ENCODE measurements around the gene LRFN2. TPM values are rescaled to one million over a fixed set of nuclear protein-coding genes. Genes with fewer than 3 reads are reported as not detected.

LRFN2 gene
- total and polyA plus RNA-seq, 2 donors (not counting 1 experiment from before 2014, with no cell fraction given) = not detected

- H3K4me3 Mint-ChIP-seq = no peak overlapping the region
- H3K9me3 Mint-ChIP-seq (ENCODE audit: insufficient read depth) = no peaks in the 10 kb centered on the region
- no peaks in the 10 kb centered on the region for H4K20me1 ChIP-seq (ENCODE audit: control insufficient read depth, insufficient read depth, low read length, poor library complexity, severe bottlenecking)
- no peak overlapping the region for H3K9ac ChIP-seq (ENCODE audit: low read length)
- ATAC-seq (ENCODE audit: low read depth) (no peak), DNase-seq (no peak)
- CTCF ChIA-PET = no interaction called here
- H3K4me1 ChIP-seq (ENCODE audit: control insufficient read depth in 2 of 2, insufficient read depth in 2 of 2, low read length in 2 of 2) = no peaks in the 10 kb centered on the region
- TF ChIP-seq CTCF (IDR thresholded peaks at IDR 0.05) = no peak
- no peak for TF ChIP-seq EZH2 (IDR thresholded peaks at IDR 0.05; ENCODE audit: borderline replicate concordance, insufficient read depth, low read depth, low read length, poor library complexity, severe bottlenecking)
- H3K9me3 ChIP-seq (ENCODE audit: control extremely low read depth in 1 of 3, control insufficient read depth in 2 of 3, insufficient read depth in 1 of 3, low read length in 2 of 3) = peaks cover 0 to 2% (median 0%) of the 10 kb centered on the region in 3 donors
- no peak overlapping the region for H3K27ac ChIP-seq (ENCODE audit: low read length in 2 of 2)
- WGBS (ENCODE audit: insufficient coverage) = 92% methylated on average over 7 of the region's 7 CpGs
- H2AFZ ChIP-seq (ENCODE audit: insufficient read depth, low read depth, low read length, poor library complexity, severe bottlenecking) = no peak overlapping the region
- no peaks in the 10 kb centered on the region for H3K36me3 ChIP-seq (replicated peaks in 1 of 2; ENCODE audit: control extremely low read depth in 1 of 2, control insufficient read depth in 1 of 2, extremely low read depth in 1 of 2, insufficient read depth in 2 of 2, low read length in 1 of 2)
- intact Hi-C loops (cut with micrococcal nuclease) = no loop called here
- H3K27me3 Mint-ChIP-seq = no peaks in the 10 kb centered on the region
- H3K27me3 ChIP-seq (replicated peaks in 1 of 4; ENCODE audit: control extremely low read depth in 1 of 4, control insufficient read depth in 3 of 4, insufficient read depth in 4 of 4, low read length in 3 of 4) = no peaks in the 10 kb centered on the region
- no peaks in the 10 kb centered on the region for H3K79me2 ChIP-seq (ENCODE audit: control insufficient read depth, insufficient read depth, low read length)
- POLR2A ChIA-PET = no interaction called here
- no peaks in the 10 kb centered on the region for H3K4me1 Mint-ChIP-seq
- H3K4me2 ChIP-seq (replicated peaks; ENCODE audit: low read depth, low read length, poor library complexity, severe bottlenecking) = no peak overlapping the region
- H3K4me3 ChIP-seq (ENCODE audit: control extremely low read depth in 1 of 5, extremely low read depth in 1 of 5, insufficient read depth in 1 of 5, low read depth in 2 of 5, low read length in 4 of 5) = no peak overlapping the region
- no peak overlapping the region for H3K27ac Mint-ChIP-seq
Measured at GRCh38 chr6:40406175-40406574, 181.0 kb downstream of the LRFN2 start.

GRCh38 chr6:40400738-40401137 lies 186.4 kb downstream of the LRFN2 start:
- no peaks in the 10 kb centered on the region for H3K4me1 ChIP-seq (ENCODE audit: control insufficient read depth in 2 of 2, insufficient read depth in 2 of 2, low read length in 2 of 2)
- H3K79me2 ChIP-seq (ENCODE audit: control insufficient read depth, insufficient read depth, low read length) = no peaks in the 10 kb centered on the region
- Mint-ChIP-seq H3K9me3 (ENCODE audit: insufficient read depth) (no peaks in the 10 kb centered on the region), H3K4me3 (no peak overlapping the region), H3K4me1 (no peaks in the 10 kb centered on the region), H3K27ac (no peak overlapping the region), H3K27me3 (no peaks in the 10 kb centered on the region)
- DNase-seq (no peak), ATAC-seq (ENCODE audit: low read depth) (no peak)
- no peak overlapping the region for H3K4me2 ChIP-seq (replicated peaks; ENCODE audit: low read depth, low read length, poor library complexity, severe bottlenecking)
- no peak overlapping the region for H2AFZ ChIP-seq (ENCODE audit: insufficient read depth, low read depth, low read length, poor library complexity, severe bottlenecking)
- POLR2A ChIA-PET = no interaction called here
- no peaks in the 10 kb centered on the region for H3K27me3 ChIP-seq (replicated peaks in 1 of 4; ENCODE audit: control extremely low read depth in 1 of 4, control insufficient read depth in 3 of 4, insufficient read depth in 4 of 4, low read length in 3 of 4)
- TF ChIP-seq CTCF (IDR thresholded peaks at IDR 0.05) = no peak
- TF ChIP-seq EZH2 (IDR thresholded peaks at IDR 0.05; ENCODE audit: borderline replicate concordance, insufficient read depth, low read depth, low read length, poor library complexity, severe bottlenecking) = no peak
- no peaks in the 10 kb centered on the region for H4K20me1 ChIP-seq (ENCODE audit: control insufficient read depth, insufficient read depth, low read length, poor library complexity, severe bottlenecking)
- no peak overlapping the region for H3K9ac ChIP-seq (ENCODE audit: low read length)
- no peaks in the 10 kb centered on the region for H3K36me3 ChIP-seq (replicated peaks in 1 of 2; ENCODE audit: control extremely low read depth in 1 of 2, control insufficient read depth in 1 of 2, extremely low read depth in 1 of 2, insufficient read depth in 2 of 2, low read length in 1 of 2)
- intact Hi-C loops (cut with micrococcal nuclease) = no loop called here
- CTCF ChIA-PET = no interaction called here
- no peak overlapping the region for H3K4me3 ChIP-seq (ENCODE audit: control extremely low read depth in 1 of 5, extremely low read depth in 1 of 5, insufficient read depth in 1 of 5, low read depth in 2 of 5, low read length in 4 of 5)
- peaks cover 0 to 3% (median 0%) of the 10 kb centered on the region in 3 donors for H3K9me3 ChIP-seq (ENCODE audit: control extremely low read depth in 1 of 3, control insufficient read depth in 2 of 3, insufficient read depth in 1 of 3, low read length in 2 of 3)
- H3K27ac ChIP-seq (ENCODE audit: low read length in 2 of 2) = no peak overlapping the region
